HL-60 (cell line): ENCODE measurements around the gene LAMA3.
"Not testable (repeated sequence)": the region's sequence is repeated elsewhere in the genome, so short reads cannot be mapped to it uniquely, and the experiment has no call there.

Source experiments
- DNase-seq, 2 experiments: peaks; one replicate each; pipeline ENCODE4 v3.0.0-alpha.2; 2010 to 2020; ENCODE audit warnings: low read depth in 1 of 2, low spot score in 1 of 2
- H3K27ac ChIP-seq: fragments of 250-450 bp; sonication (Bioruptor Pico); replicated peaks from 2 replicates; pipeline ENCODE4 v1.5.1; 2020; ENCODE audit warnings: mild to moderate bottlenecking, moderate library complexity
- H3K27me3 ChIP-seq: fragments of 250-450 bp; sonication (Bioruptor Pico); 2 replicates; pipeline ENCODE4 v1.5.1; 2021; ENCODE audit warnings: mild to moderate bottlenecking, moderate library complexity; ENCODE audit not compliant: insufficient read depth, poor library complexity, severe bottlenecking
- H3K4me3 ChIP-seq: replicated peaks from 2 replicates; pipeline ENCODE4 v1.5.1; 2011; ENCODE audit warnings: mild to moderate bottlenecking, control low read depth, low read length; ENCODE audit not compliant: insufficient read depth
- CTCF ChIP-seq: IDR thresholded peaks from one replicate; pipeline ENCODE4 v1.5.1; 2011; ENCODE audit warnings: low read length, control low read depth, inconsistent platforms; ENCODE audit not compliant: insufficient read depth
- GABPA ChIP-seq: IDR thresholded peaks from 2 replicates; pipeline ENCODE4 v1.6.1; 2012; ENCODE audit warnings: low read depth
- POLR2AphosphoS5 ChIP-seq: IDR thresholded peaks from 2 replicates; pipeline ENCODE4 v1.6.1; 2012; ENCODE audit warnings: low read depth
- REST ChIP-seq: IDR thresholded peaks from 2 replicates; pipeline ENCODE4 v1.6.1; 2012; ENCODE audit warnings: low read depth; ENCODE audit not compliant: insufficient replicate concordance
- SPI1 ChIP-seq: IDR thresholded peaks from 2 replicates; pipeline ENCODE4 v1.6.1; 2012; ENCODE audit warnings: low read depth, mild to moderate bottlenecking, borderline replicate concordance

LAMA3 gene

GRCh38 chr18:23730857-23731256 lies 41.6 kb downstream of the LAMA3 start:
- Histone ChIP-seq H3K4me3 (no peak overlapping the region), H3K27ac (no peak overlapping the region), H3K27me3 (no peaks in the 10 kb centered on the region)
- no peak for TF ChIP-seq REST
- TF ChIP-seq POLR2AphosphoS5, result no peak
- TF ChIP-seq SPI1, result no peak
- TF ChIP-seq GABPA, result no peak
- no peak for TF ChIP-seq CTCF
- no peak for DNase-seq

- Histone ChIP-seq H3K4me3 (no peak overlapping the region), H3K27me3 (peaks cover 2% of the 10 kb centered on the region), H3K27ac (no peak overlapping the region)
- no peak for DNase-seq
- no peak for TF ChIP-seq POLR2AphosphoS5
- TF ChIP-seq REST, result no peak
- TF ChIP-seq SPI1, result no peak
- TF ChIP-seq GABPA, result no peak
- TF ChIP-seq CTCF, result no peak
Observed at GRCh38 chr18:23731861-23732260, 42.6 kb downstream of the LAMA3 start.

- H3K27me3 ChIP-seq, result peaks cover 2% of the 10 kb centered on the region
- TF ChIP-seq CTCF (no peak), POLR2AphosphoS5 (no peak), SPI1 (no peak), REST (no peak), GABPA (no peak)
- no peak for DNase-seq
Observed at GRCh38 chr18:23732439-23732838, 43.2 kb downstream of the LAMA3 start.

GRCh38 chr18:23733265-23733664 lies 44.0 kb downstream of the LAMA3 start:
- DNase-seq, H3K27ac ChIP-seq, H3K27me3 ChIP-seq, H3K4me3 ChIP-seq: not testable (repeated sequence)

More at GRCh38 chr18:23732439-23732838, 43.2 kb downstream of the LAMA3 start:
- Histone ChIP-seq H3K27ac (no peak overlapping the region), H3K4me3 (no peak overlapping the region)
